ENCODE data around the gene VCX3A. TPM values are rescaled to one million over a fixed set of nuclear protein-coding genes. Genes with fewer than 3 reads are reported as not detected.

Gene VCX3A
- total RNA-seq, result not detected

DNA sequence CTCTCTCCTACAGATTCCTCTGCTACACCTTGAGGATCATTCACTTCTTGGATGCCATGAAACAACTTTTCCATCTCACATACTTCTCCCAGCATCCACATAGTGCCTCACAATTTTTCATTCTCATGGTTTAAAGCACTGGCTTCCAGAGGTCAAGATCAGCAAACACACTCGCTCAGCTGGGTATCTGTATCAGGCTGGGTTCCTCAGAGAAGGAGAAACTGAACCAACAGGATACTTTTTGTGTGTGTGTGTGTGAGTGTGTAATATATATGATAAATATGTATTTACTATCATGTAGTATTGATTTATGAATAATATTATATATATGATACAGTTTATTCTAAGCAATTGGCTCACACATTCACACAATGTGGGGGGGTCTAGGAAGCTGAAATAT is at the start of gene VCX3A:
Gene VCX3A (minus strand): TSS at position 101 of the 400 bp plus-strand sequence. CDS start 621 bp downstream, outside the sequence.

